Fibroblast of the conjunctiva (primary cell): ENCODE data around the gene CDC42EP2.
A peak's percentile ranks its signal among the peaks of the same experiment; 100 is the strongest.

Experiments
- DNase-seq: peaks from one replicate; pipeline ENCODE4 v3.0.0-alpha.2; 2010; ENCODE audit warnings: low read depth

CDC42EP2 gene

GRCh38 chr11:65314501-65315203 is at the start of gene CDC42EP2:
Gene CDC42EP2 (plus strand): TSS chr11:65314866. CDS start chr11:65320899, 6,033 bp downstream.
- no peak for DNase-seq

- DNase-seq: no peak
These were observed 48.5 kb upstream of the CDC42EP2 start for GRCh38 chr11:65266210-65266609.

- peak; percentile 89 for DNase-seq
These were observed 39.7 kb upstream of the CDC42EP2 start for GRCh38 chr11:65274735-65275682.

- no peak for DNase-seq
These were observed 38.8 kb upstream of the CDC42EP2 start for GRCh38 chr11:65275906-65276305.

GRCh38 chr11:65277631-65278277 is 36.9 kb upstream of the CDC42EP2 start:
- no peak for DNase-seq

- DNase-seq: no peak
These were observed 36.3 kb upstream of the CDC42EP2 start for GRCh38 chr11:65278356-65278755.

GRCh38 chr11:65279279-65279678 is 35.4 kb upstream of the CDC42EP2 start:
- no peak for DNase-seq

GRCh38 chr11:65279741-65280440 is 34.8 kb upstream of the CDC42EP2 start:
- peak; percentile 38 for DNase-seq

- no peak for DNase-seq
These were observed 34.0 kb upstream of the CDC42EP2 start for GRCh38 chr11:65280646-65281045.

- no peak for DNase-seq
These were observed 28.0 kb upstream of the CDC42EP2 start for GRCh38 chr11:65286686-65287085.

- DNase-seq: no peak
These were observed 27.1 kb upstream of the CDC42EP2 start for GRCh38 chr11:65287601-65288000.

GRCh38 chr11:65288706-65289536 is 25.7 kb upstream of the CDC42EP2 start:
- DNase-seq: no peak

GRCh38 chr11:65290448-65291165 is 24.1 kb upstream of the CDC42EP2 start:
- DNase-seq: peak; percentile 95

- DNase-seq: no peak
These were observed 23.1 kb upstream of the CDC42EP2 start for GRCh38 chr11:65291613-65292012.

- DNase-seq: no peak
These were observed 21.8 kb upstream of the CDC42EP2 start for GRCh38 chr11:65292890-65293289.

- no peak for DNase-seq
These were observed 20.7 kb upstream of the CDC42EP2 start for GRCh38 chr11:65293909-65294381.

GRCh38 chr11:65295001-65295400 is 19.7 kb upstream of the CDC42EP2 start:
- DNase-seq: no peak

GRCh38 chr11:65295571-65296341 is 18.9 kb upstream of the CDC42EP2 start:
- no peak for DNase-seq

- DNase-seq: no peak
These were observed 17.5 kb upstream of the CDC42EP2 start for GRCh38 chr11:65297026-65297672.
